ENCODE results near the gene ZNF587B.
A peak's percentile ranks its signal among the peaks of the same experiment; 100 is the strongest.

The ZNF587B gene

DNA sequence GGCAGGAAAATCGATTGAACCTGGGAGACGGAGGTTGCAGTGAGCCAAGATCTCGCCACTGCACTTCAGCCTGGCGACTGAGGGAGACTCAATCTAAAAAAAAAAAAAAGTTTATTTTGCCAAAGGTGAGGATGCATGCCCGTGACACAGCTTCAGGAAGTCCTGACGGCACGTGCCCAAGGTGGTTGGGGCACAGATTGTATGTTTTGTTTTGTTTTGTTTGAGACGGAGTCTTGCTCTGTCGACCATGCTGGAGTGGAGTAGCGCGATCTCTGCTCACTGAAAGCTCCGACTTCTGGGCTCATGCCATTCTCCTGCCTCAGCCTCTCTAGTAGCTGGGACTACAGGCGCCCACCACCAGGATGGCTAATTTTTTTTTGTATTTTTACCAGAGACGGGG is 12.1 kb upstream of the ZNF587B start:
- no peak overlapping the region for H2AFZ ChIP-seq (ENCODE audit: low read depth, low read length)
- TF ChIP-seq EZH2 (IDR thresholded peaks at IDR 0.05; ENCODE audit: borderline replicate concordance, low read depth, low read length, severe bottlenecking) (no peak), CTCF (IDR thresholded peaks at IDR 0.05; ENCODE audit: borderline replicate concordance, extremely low read depth, low read length, poor library complexity, severe bottlenecking) (no peak)
- no peak for ATAC-seq (ENCODE audit: insufficient read depth, low read depth)

GRCh38 chr19:57818378-57818777 is 11.7 kb upstream of the ZNF587B start:
- Histone ChIP-seq H3K79me2 (ENCODE audit: insufficient read depth, low read length) (peaks cover 66% of the 10 kb centered on the region), H3K27ac (ENCODE audit: low read length) (0 out of 2 replicates have a peak overlapping the region, but pooled peaks have one; percentile 85)

More for the DNA sequence above, 12.1 kb upstream of the ZNF587B start:
- no peak overlapping the region for H3K27ac ChIP-seq (ENCODE audit: low read length)
- peaks cover 44% of the 10 kb centered on the region for H3K4me1 ChIP-seq (ENCODE audit: insufficient read depth, low read length)
- H3K4me2 ChIP-seq (ENCODE audit: insufficient read depth, low read length): no peak overlapping the region
- H3K36me3 ChIP-seq (ENCODE audit: insufficient read depth, low read length): peaks cover 18% of the 10 kb centered on the region
- no peaks in the 10 kb centered on the region for H3K9me3 ChIP-seq (ENCODE audit: insufficient read depth, low read length, severe bottlenecking)
- peaks cover 63% of the 10 kb centered on the region for H3K79me2 ChIP-seq (ENCODE audit: insufficient read depth, low read length)
- no peak overlapping the region for H3K4me3 ChIP-seq (ENCODE audit: low read depth in 1 of 2, low read length in 2 of 2)
- H3K9ac ChIP-seq (ENCODE audit: low read depth, low read length): no peak overlapping the region
- no peak for DNase-seq
- no peaks in the 10 kb centered on the region for H3K27me3 ChIP-seq (ENCODE audit: insufficient read depth, low read length, poor library complexity)
- peaks cover 14% of the 10 kb centered on the region; the same call in 1 of the 2 replicates for H4K20me1 ChIP-seq (ENCODE audit: insufficient read depth, low read length)

DNA sequence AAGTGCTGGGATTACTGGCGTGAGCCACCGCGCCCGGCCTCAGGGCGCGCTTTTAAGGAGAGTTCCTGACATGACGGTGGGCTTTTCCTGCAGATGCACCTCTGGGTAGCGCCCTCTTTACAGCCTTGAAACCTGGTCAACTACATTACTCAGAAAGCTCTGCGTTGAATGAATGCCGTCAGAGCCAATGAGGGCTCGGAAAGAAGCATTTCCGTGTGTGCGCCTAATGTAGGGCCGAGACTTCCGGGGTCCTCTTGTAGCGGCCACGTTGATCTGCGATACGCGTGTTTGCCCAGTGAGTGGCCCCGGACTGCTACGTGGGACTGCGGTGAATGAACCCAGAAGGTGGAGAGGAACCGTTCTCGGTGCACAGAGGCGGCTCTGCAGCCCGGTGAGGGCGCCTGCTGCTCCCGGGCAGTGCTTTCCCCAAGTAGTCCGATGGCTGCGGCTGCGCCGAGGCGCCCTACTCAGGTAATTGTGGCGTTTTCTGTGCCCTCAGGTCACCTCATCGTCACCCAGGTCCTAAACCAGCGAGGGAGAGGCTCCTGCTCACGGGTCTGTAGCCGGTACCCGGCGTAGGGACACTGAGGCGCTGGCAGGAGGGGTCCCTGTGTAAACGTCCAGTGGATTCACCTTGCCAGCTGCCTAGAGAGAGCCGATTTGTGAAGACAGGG is 10.5 kb upstream of the ZNF587B start:
- H3K27ac ChIP-seq (ENCODE audit: low read length): peak overlapping the region; percentile 85
- TF ChIP-seq EZH2 (IDR thresholded peaks at IDR 0.05; ENCODE audit: borderline replicate concordance, low read depth, low read length, severe bottlenecking): no peak
- TF ChIP-seq CTCF (IDR thresholded peaks at IDR 0.05; ENCODE audit: borderline replicate concordance, extremely low read depth, low read length, poor library complexity, severe bottlenecking): peak; percentile 39
- H3K4me2 ChIP-seq (ENCODE audit: insufficient read depth, low read length): peak overlapping the region; percentile 72
- peak overlapping the region; percentile 89 to 95 for H3K4me3 ChIP-seq (ENCODE audit: low read depth in 1 of 2, low read length in 2 of 2)
- DNase-seq (peak; percentile 89), ATAC-seq (ENCODE audit: insufficient read depth, low read depth) (peak; percentile 92)
- H2AFZ ChIP-seq (ENCODE audit: low read depth, low read length): peak overlapping the region; percentile 96
- H4K20me1 ChIP-seq (ENCODE audit: insufficient read depth, low read length): peaks cover 17% of the 10 kb centered on the region; the same call in 1 of the 2 replicates
- peak overlapping the region; percentile 92 for H3K9ac ChIP-seq (ENCODE audit: low read depth, low read length)
- peaks cover 31% of the 10 kb centered on the region for H3K4me1 ChIP-seq (ENCODE audit: insufficient read depth, low read length)
- H3K27me3 ChIP-seq (ENCODE audit: insufficient read depth, low read length, poor library complexity): no peaks in the 10 kb centered on the region
- H3K9me3 ChIP-seq (ENCODE audit: insufficient read depth, low read length, severe bottlenecking): no peaks in the 10 kb centered on the region
- peaks cover 31% of the 10 kb centered on the region for H3K36me3 ChIP-seq (ENCODE audit: insufficient read depth, low read length)
- peaks cover 66% of the 10 kb centered on the region for H3K79me2 ChIP-seq (ENCODE audit: insufficient read depth, low read length)

More at GRCh38 chr19:57818378-57818777, 11.7 kb upstream of the ZNF587B start:
- H3K9me3 ChIP-seq (ENCODE audit: insufficient read depth, low read length, severe bottlenecking): no peaks in the 10 kb centered on the region
- peaks cover 20% of the 10 kb centered on the region for H3K36me3 ChIP-seq (ENCODE audit: insufficient read depth, low read length)
- peak overlapping the region; percentile 96; the same call in 1 of the 2 replicates for H2AFZ ChIP-seq (ENCODE audit: low read depth, low read length)
- ATAC-seq (ENCODE audit: insufficient read depth, low read depth) (no peak), DNase-seq (no peak)
- H3K9ac ChIP-seq (ENCODE audit: low read depth, low read length): peak overlapping the region; percentile 92; the same call in 1 of the 2 replicates
- TF ChIP-seq CTCF (IDR thresholded peaks at IDR 0.05; ENCODE audit: borderline replicate concordance, extremely low read depth, low read length, poor library complexity, severe bottlenecking) (no peak), EZH2 (IDR thresholded peaks at IDR 0.05; ENCODE audit: borderline replicate concordance, low read depth, low read length, severe bottlenecking) (no peak)
- H3K4me1 ChIP-seq (ENCODE audit: insufficient read depth, low read length): peaks cover 41% of the 10 kb centered on the region
- peak overlapping the region; percentile 72 for H3K4me2 ChIP-seq (ENCODE audit: insufficient read depth, low read length)
- H4K20me1 ChIP-seq (ENCODE audit: insufficient read depth, low read length): peaks cover 16% of the 10 kb centered on the region; the same call in 1 of the 2 replicates
- H3K27me3 ChIP-seq (ENCODE audit: insufficient read depth, low read length, poor library complexity): no peaks in the 10 kb centered on the region
- H3K4me3 ChIP-seq (ENCODE audit: low read depth in 1 of 2, low read length in 2 of 2): peak overlapping the region in 1 of 2 experiments; percentile 95; a peak in 2 of 4 replicates
